Stimulated activated effector memory CD8-positive, alpha-beta T cell treated with anti-CD3 and anti-CD28 coated beads, Interleukin-12 subunit alpha, Interleukin-12 subunit beta, amount 100 ng/mL, for 72 hours (primary cell): ENCODE data around the gene VCAN.

ENCODE experiments used
- ATAC-seq: fragments of 150-1000 bp; cut with Tn5 transposase; 2 replicates; pipeline ENCODE4 v1.10.0; 2021
- DNase-seq, 2 donors: peaks; one replicate each; pipeline ENCODE4 v3.0.0; 2021 to 2022; ENCODE audit warnings: low spot score in 2 of 2
- H3K27ac Mint-ChIP-seq: one replicate; pipeline ENCODE4 v1.8.0; 2022; ENCODE audit warnings: mild to moderate bottlenecking, mixed read lengths
- H3K36me3 Mint-ChIP-seq: one replicate; pipeline ENCODE4 v1.8.0; 2022; ENCODE audit warnings: mild to moderate bottlenecking, mixed read lengths
- H3K4me1 Mint-ChIP-seq: one replicate; pipeline ENCODE4 v1.8.0; 2022; ENCODE audit warnings: mixed read lengths
- H3K4me3 Mint-ChIP-seq: one replicate; pipeline ENCODE4 v1.8.0; 2022; ENCODE audit warnings: mild to moderate bottlenecking, mixed read lengths
- H3K9me3 Mint-ChIP-seq: one replicate; pipeline ENCODE4 v1.8.0; 2022; ENCODE audit warnings: mixed read lengths

VCAN gene

DNA sequence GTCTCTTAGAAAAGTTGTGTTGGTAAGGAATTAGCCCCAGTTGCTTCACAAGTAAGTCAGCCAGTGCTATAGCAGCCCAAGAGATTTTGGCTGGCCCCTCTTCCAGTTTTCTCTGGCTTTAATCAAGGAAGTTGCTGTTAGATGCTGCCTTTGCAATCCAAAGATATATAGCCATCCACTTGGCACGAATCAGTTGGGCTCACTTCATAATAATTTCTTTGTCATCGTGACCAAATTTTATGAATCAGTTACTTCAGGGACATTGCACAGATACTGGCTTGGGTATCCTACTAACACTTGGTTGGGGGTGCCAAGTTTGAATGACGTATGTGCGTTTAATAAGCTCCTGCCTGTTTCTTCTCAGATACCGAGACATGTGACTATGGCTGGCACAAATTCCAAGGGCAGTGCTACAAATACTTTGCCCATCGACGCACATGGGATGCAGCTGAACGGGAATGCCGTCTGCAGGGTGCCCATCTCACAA, 81.5 kb downstream of the VCAN start:
- Mint-ChIP-seq H3K27ac (no peak overlapping the region), H3K9me3 (no peaks in the 10 kb centered on the region), H3K4me1 (no peaks in the 10 kb centered on the region), H3K4me3 (no peak overlapping the region), H3K36me3 (no peaks in the 10 kb centered on the region)
- no peak for ATAC-seq
- DNase-seq: no peak

DNA sequence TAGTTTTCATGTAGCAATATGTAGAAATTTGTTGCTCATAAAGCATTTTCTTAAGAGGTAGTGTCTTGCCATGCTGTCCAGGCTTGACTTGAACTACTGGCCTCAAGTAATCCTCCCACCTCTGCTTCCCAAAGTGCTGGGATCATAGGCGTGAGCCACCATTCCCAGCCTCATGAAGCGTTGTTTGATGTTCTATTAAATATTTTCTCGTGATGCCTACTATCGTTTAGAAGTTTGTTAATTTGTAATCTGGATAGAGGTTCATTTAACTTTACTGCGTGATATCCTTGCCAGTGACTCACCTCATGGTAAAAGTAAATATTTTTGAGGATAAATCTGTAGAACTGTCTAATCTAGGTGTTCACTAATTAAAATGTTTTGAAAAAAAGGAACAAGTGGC, 82.6 kb downstream of the VCAN start:
- no peak overlapping the region for H3K4me3 Mint-ChIP-seq
- H3K9me3 Mint-ChIP-seq: no peaks in the 10 kb centered on the region
- DNase-seq (no peak), ATAC-seq (no peak)
- no peak overlapping the region for H3K27ac Mint-ChIP-seq
- H3K36me3 Mint-ChIP-seq: no peaks in the 10 kb centered on the region
- H3K4me1 Mint-ChIP-seq: no peaks in the 10 kb centered on the region

DNA sequence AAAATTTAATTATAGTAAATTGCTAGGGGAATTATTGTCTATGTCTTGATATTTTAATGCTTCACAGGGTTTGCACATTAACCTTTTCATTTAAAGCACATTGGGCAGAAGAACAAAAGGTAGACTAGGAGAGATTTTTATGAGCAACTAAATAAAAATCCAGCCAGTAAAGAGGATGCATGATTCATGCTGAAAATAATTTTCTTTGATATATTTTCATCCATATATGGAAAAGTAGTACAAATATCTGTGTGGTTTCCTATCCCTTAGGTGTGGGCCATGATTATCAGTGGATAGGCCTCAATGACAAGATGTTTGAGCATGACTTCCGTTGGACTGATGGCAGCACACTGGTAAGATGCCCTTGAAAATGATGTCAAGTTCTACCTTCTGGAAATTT, 83.1 kb downstream of the VCAN start:
- no peak for ATAC-seq
- no peaks in the 10 kb centered on the region for H3K4me1 Mint-ChIP-seq
- H3K36me3 Mint-ChIP-seq: no peaks in the 10 kb centered on the region
- no peak overlapping the region for H3K27ac Mint-ChIP-seq
- no peak overlapping the region for H3K4me3 Mint-ChIP-seq
- no peak for DNase-seq
- no peaks in the 10 kb centered on the region for H3K9me3 Mint-ChIP-seq

DNA sequence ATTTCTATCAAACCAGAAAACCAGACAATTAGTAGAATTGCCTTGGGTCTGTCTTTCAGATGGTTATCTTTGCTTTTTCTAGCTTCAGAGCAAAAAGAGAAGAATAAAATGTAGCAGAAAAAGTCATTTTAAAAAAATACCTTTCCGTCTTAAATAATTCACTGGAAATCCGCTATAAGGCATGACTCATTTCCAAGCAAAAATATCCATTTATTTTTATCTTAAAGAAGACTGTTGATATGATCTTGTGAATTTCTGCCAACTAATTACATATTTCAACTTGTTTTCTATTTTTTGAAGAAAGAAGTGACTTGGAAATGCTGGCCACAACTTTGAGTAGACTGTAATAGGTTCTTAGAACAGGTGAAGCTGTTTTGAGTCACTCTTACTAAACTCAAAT, 83.7 kb downstream of the VCAN start:
- DNase-seq: no peak
- no peak overlapping the region for H3K4me3 Mint-ChIP-seq
- H3K27ac Mint-ChIP-seq: no peak overlapping the region
- H3K36me3 Mint-ChIP-seq: no peaks in the 10 kb centered on the region
- H3K4me1 Mint-ChIP-seq: no peaks in the 10 kb centered on the region
- no peaks in the 10 kb centered on the region for H3K9me3 Mint-ChIP-seq
- ATAC-seq: no peak

DNA sequence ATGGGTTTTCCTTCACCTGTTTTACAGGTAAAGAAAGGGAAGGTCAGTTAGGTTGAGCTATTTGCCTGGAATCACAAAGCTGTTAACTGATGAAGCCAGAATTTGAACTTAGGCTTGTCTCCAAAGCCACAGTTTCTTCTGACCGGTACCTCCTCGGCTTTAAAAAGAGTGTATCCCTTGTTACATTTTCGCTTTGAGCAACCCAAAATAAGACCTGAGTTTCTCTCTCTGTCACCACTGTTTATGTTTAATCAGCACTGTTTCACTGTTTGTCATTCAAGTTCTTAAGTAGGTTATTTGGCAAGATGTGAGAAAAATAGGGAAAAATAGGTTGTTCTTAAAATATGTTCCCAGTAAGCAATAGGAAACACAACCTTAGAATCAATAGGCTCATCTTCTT, 84.6 kb downstream of the VCAN start:
- Mint-ChIP-seq H3K36me3 (no peaks in the 10 kb centered on the region), H3K4me1 (no peaks in the 10 kb centered on the region), H3K4me3 (no peak overlapping the region), H3K27ac (no peak overlapping the region), H3K9me3 (no peaks in the 10 kb centered on the region)
- peak; percentile 57 for ATAC-seq
- no peak for DNase-seq

DNA sequence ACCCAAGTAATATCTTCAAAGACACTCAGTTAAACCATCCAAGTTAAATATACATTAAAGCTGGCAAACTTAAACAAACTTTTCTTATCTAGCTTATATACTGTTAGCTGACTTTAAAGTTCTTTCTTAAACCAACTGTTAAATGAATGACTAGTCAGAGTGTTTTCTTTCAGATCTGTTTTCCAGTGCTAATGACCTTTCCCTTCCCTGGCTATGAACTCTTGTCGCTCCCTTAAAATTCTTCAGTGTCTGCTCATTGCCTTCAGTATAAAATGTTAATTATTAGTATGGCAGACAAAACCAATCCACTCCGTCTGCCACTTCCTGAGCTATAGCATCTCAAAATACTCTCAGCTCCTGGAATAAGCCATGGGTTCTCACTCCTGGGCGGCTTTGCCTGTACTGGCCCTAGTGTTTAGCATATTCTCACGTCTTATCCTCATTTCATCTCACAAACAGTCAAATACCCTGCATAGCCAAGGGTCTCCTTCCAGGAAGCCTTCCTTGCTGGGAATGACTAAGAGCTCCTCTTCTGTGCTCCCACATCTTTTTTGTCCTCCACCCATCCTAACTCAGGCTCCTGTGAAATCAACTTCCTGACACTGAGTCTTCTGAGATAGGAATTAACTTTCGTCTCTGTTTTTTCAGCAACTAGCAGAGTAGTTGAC, 87.7 kb downstream of the VCAN start:
- no peaks in the 10 kb centered on the region for H3K4me1 Mint-ChIP-seq
- DNase-seq (no peak), ATAC-seq (no peak)
- no peak overlapping the region for H3K27ac Mint-ChIP-seq
- H3K4me3 Mint-ChIP-seq: no peak overlapping the region
- no peaks in the 10 kb centered on the region for H3K9me3 Mint-ChIP-seq
- H3K36me3 Mint-ChIP-seq: no peaks in the 10 kb centered on the region

DNA sequence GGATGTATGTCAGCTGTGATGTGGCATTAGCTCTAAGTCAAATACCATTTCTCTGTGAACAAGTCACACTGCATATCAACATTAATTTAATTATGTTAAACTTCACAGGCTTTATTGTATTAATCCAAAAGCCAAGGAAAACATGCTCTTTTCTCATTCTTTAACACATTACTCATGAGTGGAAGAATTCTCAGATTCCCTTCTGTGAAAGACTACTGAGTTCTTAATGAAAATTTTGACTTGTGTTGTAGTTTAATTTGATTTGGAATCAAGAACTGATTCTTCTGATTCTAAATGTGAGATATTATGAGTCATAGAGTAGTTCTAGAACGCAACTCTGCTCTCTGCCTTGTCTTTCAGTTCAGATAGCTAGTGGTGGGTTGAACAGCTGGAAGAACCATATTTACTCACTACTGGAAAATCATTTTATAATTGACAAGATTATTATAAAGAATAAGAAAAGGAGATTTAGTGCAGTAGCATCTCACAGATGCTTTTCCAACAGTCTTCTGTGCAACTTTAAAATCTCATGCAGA, 90.6 kb downstream of the VCAN start:
- H3K4me3 Mint-ChIP-seq: no peak overlapping the region

DNA sequence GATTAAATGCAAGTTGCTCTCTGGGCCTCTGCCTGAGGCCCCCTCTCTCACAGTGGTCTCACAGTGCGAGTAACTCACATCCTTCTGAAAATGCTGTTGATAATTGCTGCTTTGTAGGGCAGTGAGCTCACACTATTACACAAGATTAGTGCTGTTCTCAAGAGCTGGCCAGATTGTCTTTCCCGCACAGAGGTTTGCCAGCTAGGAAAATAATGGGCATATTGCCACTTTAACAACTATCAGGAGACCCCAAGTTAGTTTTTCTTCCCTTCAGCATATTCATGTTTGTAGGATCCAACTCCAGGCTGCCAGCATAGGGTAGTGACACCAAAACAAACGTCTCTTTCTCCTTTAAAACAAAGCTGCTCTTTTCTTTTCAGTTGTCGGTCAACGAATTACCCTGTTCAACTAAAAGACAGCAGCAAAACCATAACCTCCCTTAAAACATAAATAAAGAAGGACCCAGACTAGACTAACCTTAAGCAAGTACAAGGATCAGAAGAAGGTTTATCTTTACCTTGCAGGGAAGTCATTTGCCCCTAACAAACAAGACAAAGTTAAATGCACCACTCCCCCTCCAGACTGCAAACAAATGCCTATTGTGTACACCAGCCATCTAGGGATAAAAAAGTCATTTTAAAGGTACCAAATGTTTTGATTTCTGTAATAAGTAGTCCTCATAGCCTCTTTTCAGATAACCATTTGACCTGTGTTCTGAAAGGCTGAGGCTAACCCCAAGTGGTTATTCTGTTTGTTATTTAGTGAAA, 91.4 kb downstream of the VCAN start:
- ATAC-seq (no peak), DNase-seq (no peak)
- Mint-ChIP-seq H3K36me3 (no peaks in the 10 kb centered on the region), H3K4me1 (no peaks in the 10 kb centered on the region), H3K27ac (no peak overlapping the region), H3K9me3 (no peaks in the 10 kb centered on the region), H3K4me3 (no peak overlapping the region)

More for the DNA sequence above, 90.6 kb downstream of the VCAN start:
- Mint-ChIP-seq H3K27ac (no peak overlapping the region), H3K9me3 (no peaks in the 10 kb centered on the region), H3K4me1 (no peaks in the 10 kb centered on the region), H3K36me3 (no peaks in the 10 kb centered on the region)
- ATAC-seq (no peak), DNase-seq (no peak)

DNA sequence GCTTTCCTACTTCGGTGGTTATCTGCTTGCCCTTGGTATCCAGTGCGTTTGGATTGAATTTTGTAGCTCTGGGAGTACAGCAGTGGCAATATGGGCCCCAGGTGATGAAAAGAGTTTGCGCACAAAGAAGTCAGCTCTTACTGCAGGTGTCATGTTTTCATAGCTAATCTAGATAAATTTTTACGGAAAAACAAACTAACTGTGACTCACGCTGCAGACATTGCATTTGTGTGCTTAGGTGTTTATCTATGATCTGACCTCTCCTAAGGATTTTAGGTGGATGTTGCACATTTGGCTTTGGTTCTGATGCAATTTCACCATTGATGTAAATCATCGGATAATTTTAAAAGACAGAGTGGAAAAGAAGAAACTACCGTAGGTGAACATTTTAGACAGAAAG, 92.1 kb downstream of the VCAN start:
- H3K36me3 Mint-ChIP-seq: no peaks in the 10 kb centered on the region
- H3K27ac Mint-ChIP-seq: no peak overlapping the region

DNA sequence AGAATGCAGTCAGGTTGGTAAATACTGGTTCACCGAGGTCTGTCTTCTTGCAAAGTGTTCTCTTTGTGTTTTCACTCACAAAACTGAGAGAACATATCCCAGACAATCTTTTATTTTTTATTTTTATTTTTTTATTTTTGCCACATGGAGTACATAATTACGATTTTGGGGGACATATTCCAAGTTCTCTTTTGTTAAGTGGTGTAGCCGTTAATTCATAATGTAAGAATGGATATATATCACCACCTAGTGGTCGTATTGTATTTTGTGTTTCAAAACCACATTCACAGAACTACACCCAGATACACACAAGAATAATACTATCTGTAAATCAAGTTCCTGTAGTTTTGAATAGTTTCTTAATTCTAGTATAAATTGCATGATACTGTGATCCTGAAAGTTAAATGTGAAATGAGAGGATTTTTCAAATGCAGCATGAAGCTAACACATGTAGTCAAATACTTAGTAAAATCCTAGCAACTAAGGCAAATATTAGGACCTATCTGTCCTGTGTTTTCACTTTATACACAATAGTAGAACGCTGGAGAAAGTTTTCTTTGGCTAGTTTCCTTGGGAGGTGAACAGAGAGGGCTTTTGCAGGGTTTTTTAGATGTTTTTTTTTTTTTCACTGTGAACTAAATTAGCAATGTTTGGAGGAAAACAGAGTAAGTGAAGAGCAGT, 92.7 kb downstream of the VCAN start:
- DNase-seq (no peak), ATAC-seq (no peak)
- no peaks in the 10 kb centered on the region for H3K36me3 Mint-ChIP-seq
- no peaks in the 10 kb centered on the region for H3K4me1 Mint-ChIP-seq
- H3K4me3 Mint-ChIP-seq: no peak overlapping the region
- no peaks in the 10 kb centered on the region for H3K9me3 Mint-ChIP-seq
- no peak overlapping the region for H3K27ac Mint-ChIP-seq

More for the DNA sequence above, 92.1 kb downstream of the VCAN start:
- no peaks in the 10 kb centered on the region for H3K9me3 Mint-ChIP-seq
- ATAC-seq: no peak
- DNase-seq: no peak
- H3K4me3 Mint-ChIP-seq: no peak overlapping the region
- no peaks in the 10 kb centered on the region for H3K4me1 Mint-ChIP-seq

DNA sequence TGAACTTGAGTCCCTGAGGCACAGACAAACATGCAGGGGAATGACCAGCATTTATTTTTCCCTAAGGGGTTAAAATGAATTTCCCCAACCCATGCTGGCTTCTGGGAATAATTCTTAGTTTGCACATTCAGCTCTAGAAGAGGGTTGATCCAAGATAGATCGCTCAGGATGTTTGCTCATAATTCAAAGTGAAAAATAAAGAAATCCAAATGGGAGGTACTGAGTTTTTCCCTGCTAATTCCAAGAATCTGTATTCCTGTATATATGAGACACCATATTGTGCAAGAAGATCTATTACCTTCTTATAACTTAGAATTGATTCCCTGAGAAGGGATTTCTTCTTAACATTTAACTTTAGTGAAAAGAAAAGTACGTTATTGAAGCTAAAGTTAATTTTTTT, 96.2 kb downstream of the VCAN start:
- no peak for ATAC-seq
- no peak for DNase-seq
- Mint-ChIP-seq H3K4me3 (no peak overlapping the region), H3K36me3 (no peaks in the 10 kb centered on the region), H3K9me3 (no peaks in the 10 kb centered on the region), H3K4me1 (no peaks in the 10 kb centered on the region), H3K27ac (no peak overlapping the region)

DNA sequence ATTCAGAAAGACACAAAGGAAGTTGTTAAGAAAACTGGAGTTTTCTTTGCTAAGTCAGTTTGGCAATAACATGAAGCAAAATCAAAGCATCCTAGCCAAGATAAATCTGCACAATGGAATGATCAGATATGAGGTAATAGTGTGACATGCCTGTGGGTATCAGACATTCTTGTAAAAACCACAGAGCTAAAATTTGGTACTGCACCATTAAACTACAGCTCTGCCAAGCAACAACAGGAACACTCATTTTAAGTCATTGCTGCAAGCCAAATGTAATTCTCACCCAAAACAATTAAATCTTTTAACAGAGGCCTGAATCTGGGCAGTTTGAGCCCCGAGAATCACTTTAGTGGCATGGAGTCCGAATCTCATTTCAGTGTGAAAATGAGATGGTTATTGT, 96.6 kb downstream of the VCAN start:
- no peak overlapping the region for H3K27ac Mint-ChIP-seq
- ATAC-seq (no peak), DNase-seq (no peak)
- no peaks in the 10 kb centered on the region for H3K36me3 Mint-ChIP-seq
- no peak overlapping the region for H3K4me3 Mint-ChIP-seq
- H3K9me3 Mint-ChIP-seq: no peaks in the 10 kb centered on the region
- H3K4me1 Mint-ChIP-seq: no peaks in the 10 kb centered on the region

DNA sequence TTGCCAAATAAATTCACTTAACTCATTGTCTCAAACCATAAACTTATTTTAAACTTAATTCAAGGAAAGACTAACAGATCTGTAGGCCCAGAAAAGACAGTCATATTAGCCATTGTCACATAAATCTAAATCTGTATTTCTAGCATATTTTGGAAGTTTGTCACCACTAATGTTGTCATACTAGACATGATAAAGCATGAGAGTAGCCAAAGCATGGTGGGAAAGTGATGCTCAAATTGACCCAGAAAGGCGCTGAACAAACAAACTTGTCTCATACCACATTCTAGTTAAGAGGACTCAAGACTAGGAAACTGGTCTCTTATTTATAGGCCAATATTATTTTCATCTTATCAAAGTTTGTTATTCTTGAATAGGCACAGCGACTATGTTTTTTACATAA, 99.4 kb downstream of the VCAN start:
- Mint-ChIP-seq H3K36me3 (no peaks in the 10 kb centered on the region), H3K27ac (no peak overlapping the region), H3K4me1 (no peaks in the 10 kb centered on the region), H3K4me3 (no peak overlapping the region), H3K9me3 (no peaks in the 10 kb centered on the region)
- DNase-seq: no peak
- no peak for ATAC-seq

DNA sequence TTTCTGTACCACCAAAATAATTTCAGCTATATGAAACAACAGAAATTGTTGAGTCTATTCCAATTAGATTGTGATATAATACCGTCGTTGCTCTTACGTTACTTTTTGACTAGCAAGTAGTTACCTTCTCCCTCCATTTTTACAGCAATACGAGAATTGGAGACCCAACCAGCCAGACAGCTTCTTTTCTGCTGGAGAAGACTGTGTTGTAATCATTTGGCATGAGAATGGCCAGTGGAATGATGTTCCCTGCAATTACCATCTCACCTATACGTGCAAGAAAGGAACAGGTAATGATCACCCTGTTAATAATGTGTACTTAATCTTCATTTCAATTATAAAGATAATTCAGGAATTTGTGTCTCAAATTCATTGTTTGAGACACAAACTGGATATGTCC, 100.7 kb downstream of the VCAN start:
- Mint-ChIP-seq H3K9me3 (no peaks in the 10 kb centered on the region), H3K27ac (no peak overlapping the region), H3K4me1 (no peaks in the 10 kb centered on the region), H3K36me3 (no peaks in the 10 kb centered on the region), H3K4me3 (no peak overlapping the region)
- ATAC-seq (no peak), DNase-seq (no peak)

DNA sequence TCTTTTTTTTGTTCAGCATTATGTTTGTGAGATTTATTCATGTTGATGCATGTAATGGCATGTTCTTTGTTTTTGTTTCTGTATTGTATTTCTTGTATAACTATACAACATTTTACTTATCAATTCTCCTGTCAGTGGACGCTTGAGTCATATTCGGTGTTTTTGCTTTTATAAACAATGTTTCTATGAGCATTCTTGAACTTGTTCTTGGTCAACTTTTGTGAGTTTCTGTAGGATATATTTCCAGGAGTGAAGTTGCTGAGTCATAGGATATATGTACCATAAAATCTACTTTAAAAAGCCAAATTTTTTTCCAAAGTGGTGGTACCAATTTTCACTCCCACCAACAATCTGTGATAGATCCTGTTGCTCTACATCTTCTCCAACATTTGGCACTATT, 104.8 kb downstream of the VCAN start:
- Mint-ChIP-seq H3K36me3 (no peaks in the 10 kb centered on the region), H3K27ac (no peak overlapping the region), H3K4me3 (no peak overlapping the region), H3K4me1 (no peaks in the 10 kb centered on the region), H3K9me3 (no peaks in the 10 kb centered on the region)
- no peak for ATAC-seq
- no peak for DNase-seq
